Measurements from ENCODE around the gene MORN1.

DNA sequence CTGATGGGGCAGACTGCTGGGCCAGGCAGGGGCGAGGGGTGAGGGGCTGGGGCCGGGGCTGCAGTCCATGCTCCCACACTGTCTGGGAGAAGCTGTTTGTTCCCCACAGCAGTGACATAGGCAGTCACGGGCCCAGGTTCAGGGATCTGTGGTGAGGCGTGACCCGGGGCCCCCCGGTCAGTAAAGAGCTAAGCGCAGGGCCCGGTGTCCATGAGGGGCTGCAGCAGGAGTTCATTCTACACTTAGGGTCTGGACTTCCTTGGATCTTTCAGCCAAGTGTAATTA lies 16.6 kb upstream of the MORN1 start:
- TF ChIP-seq IKZF2 (IDR thresholded peaks at IDR 0.05) (no peak), ZNF24 (IDR thresholded peaks at IDR 0.05) (no peak), CHD1 (IDR thresholded peaks at IDR 0.05; ENCODE audit: low read depth, low read length) (no peak), EP300 (IDR thresholded peaks at IDR 0.05; ENCODE audit: borderline replicate concordance in 1 of 2, control insufficient read depth in 1 of 2, low read depth in 2 of 2, low read length in 2 of 2) (no peak), STAT3 (IDR thresholded peaks at IDR 0.05; ENCODE audit: low read depth, low read length) (no peak), MXI1 (IDR thresholded peaks at IDR 0.05; ENCODE audit: low read depth, low read length) (no peak)
- TF ChIP-seq, protein P1, sequence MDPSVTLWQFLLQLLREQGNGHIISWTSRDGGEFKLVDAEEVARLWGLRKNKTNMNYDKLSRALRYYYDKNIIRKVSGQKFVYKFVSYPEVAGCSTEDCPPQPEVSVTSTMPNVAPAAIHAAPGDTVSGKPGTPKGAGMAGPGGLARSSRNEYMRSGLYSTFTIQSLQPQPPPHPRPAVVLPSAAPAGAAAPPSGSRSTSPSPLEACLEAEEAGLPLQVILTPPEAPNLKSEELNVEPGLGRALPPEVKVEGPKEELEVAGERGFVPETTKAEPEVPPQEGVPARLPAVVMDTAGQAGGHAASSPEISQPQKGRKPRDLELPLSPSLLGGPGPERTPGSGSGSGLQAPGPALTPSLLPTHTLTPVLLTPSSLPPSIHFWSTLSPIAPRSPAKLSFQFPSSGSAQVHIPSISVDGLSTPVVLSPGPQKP (IDR thresholded peaks at IDR 0.05; ENCODE audit: low read depth, low read length), result no peak
- TF ChIP-seq, protein P2, sequence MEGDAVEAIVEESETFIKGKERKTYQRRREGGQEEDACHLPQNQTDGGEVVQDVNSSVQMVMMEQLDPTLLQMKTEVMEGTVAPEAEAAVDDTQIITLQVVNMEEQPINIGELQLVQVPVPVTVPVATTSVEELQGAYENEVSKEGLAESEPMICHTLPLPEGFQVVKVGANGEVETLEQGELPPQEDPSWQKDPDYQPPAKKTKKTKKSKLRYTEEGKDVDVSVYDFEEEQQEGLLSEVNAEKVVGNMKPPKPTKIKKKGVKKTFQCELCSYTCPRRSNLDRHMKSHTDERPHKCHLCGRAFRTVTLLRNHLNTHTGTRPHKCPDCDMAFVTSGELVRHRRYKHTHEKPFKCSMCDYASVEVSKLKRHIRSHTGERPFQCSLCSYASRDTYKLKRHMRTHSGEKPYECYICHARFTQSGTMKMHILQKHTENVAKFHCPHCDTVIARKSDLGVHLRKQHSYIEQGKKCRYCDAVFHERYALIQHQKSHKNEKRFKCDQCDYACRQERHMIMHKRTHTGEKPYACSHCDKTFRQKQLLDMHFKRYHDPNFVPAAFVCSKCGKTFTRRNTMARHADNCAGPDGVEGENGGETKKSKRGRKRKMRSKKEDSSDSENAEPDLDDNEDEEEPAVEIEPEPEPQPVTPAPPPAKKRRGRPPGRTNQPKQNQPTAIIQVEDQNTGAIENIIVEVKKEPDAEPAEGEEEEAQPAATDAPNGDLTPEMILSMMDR (IDR thresholded peaks at IDR 0.05 in 2 of 3, conservative IDR thresholded peaks at IDR 0.05 in 1 of 3; ENCODE audit: control insufficient read depth in 2 of 3, extremely low read depth in 1 of 3, insufficient read depth in 1 of 3, low read depth in 3 of 3, low read length in 3 of 3), result no peak
- TF ChIP-seq, protein P3, sequence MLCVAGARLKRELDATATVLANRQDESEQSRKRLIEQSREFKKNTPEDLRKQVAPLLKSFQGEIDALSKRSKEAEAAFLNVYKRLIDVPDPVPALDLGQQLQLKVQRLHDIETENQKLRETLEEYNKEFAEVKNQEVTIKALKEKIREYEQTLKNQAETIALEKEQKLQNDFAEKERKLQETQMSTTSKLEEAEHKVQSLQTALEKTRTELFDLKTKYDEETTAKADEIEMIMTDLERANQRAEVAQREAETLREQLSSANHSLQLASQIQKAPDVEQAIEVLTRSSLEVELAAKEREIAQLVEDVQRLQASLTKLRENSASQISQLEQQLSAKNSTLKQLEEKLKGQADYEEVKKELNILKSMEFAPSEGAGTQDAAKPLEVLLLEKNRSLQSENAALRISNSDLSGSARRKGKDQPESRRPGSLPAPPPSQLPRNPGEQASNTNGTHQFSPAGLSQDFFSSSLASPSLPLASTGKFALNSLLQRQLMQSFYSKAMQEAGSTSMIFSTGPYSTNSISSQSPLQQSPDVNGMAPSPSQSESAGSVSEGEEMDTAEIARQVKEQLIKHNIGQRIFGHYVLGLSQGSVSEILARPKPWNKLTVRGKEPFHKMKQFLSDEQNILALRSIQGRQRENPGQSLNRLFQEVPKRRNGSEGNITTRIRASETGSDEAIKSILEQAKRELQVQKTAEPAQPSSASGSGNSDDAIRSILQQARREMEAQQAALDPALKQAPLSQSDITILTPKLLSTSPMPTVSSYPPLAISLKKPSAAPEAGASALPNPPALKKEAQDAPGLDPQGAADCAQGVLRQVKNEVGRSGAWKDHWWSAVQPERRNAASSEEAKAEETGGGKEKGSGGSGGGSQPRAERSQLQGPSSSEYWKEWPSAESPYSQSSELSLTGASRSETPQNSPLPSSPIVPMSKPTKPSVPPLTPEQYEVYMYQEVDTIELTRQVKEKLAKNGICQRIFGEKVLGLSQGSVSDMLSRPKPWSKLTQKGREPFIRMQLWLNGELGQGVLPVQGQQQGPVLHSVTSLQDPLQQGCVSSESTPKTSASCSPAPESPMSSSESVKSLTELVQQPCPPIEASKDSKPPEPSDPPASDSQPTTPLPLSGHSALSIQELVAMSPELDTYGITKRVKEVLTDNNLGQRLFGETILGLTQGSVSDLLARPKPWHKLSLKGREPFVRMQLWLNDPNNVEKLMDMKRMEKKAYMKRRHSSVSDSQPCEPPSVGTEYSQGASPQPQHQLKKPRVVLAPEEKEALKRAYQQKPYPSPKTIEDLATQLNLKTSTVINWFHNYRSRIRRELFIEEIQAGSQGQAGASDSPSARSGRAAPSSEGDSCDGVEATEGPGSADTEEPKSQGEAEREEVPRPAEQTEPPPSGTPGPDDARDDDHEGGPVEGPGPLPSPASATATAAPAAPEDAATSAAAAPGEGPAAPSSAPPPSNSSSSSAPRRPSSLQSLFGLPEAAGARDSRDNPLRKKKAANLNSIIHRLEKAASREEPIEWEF (IDR thresholded peaks at IDR 0.05; ENCODE audit: insufficient replicate concordance, low read depth, low read length), result no peak
- TF ChIP-seq, protein P4, sequence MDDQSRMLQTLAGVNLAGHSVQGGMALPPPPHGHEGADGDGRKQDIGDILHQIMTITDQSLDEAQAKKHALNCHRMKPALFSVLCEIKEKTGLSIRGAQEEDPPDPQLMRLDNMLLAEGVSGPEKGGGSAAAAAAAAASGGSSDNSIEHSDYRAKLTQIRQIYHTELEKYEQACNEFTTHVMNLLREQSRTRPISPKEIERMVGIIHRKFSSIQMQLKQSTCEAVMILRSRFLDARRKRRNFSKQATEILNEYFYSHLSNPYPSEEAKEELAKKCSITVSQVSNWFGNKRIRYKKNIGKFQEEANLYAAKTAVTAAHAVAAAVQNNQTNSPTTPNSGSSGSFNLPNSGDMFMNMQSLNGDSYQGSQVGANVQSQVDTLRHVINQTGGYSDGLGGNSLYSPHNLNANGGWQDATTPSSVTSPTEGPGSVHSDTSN (IDR thresholded peaks at IDR 0.05; ENCODE audit: insufficient replicate concordance, low read depth, low read length), result no peak

Data from GM12878 (cell line).